Osteoblast (primary cell): ENCODE measurements around the gene CLEC16A. TPM values are rescaled to one million over a fixed set of nuclear protein-coding genes. Genes with fewer than 3 reads are reported as not detected.

Experiments used
- DNase-seq: peaks from one replicate; pipeline ENCODE4 v3.0.0; 2011; ENCODE audit warnings: low spot score, mixed read lengths; ENCODE audit not compliant: insufficient read length; ENCODE audit errors: missing footprints
- H2AFZ ChIP-seq: 2 replicates; pipeline ENCODE4 v1.6.0; 2011; ENCODE audit warnings: mild to moderate bottlenecking, low read length
- H3K27ac ChIP-seq: 2 replicates; pipeline ENCODE4 v1.5.1; 2011; ENCODE audit warnings: mild to moderate bottlenecking, low read depth, low read length, moderate library complexity
- H3K27me3 ChIP-seq: 2 replicates; pipeline ENCODE4 v1.6.0; 2012; ENCODE audit warnings: mild to moderate bottlenecking, control low read depth, inconsistent platforms, low read length, moderate library complexity; ENCODE audit not compliant: insufficient read depth
- H3K36me3 ChIP-seq: 2 replicates; pipeline ENCODE4 v1.5.1; 2011; ENCODE audit warnings: mild to moderate bottlenecking, low read length, control low read depth, moderate library complexity; ENCODE audit not compliant: insufficient read depth
- H3K4me1 ChIP-seq: 2 replicates; pipeline ENCODE4 v1.5.1; 2011; ENCODE audit warnings: mild to moderate bottlenecking, low read length, control low read depth, moderate library complexity; ENCODE audit not compliant: insufficient read depth
- H3K4me2 ChIP-seq: 2 replicates; pipeline ENCODE4 v1.6.0; 2011; ENCODE audit warnings: mild to moderate bottlenecking, low read length; ENCODE audit not compliant: insufficient read depth
- H3K4me3 ChIP-seq: fragments of 200-600 bp; sonication (generic); 3 replicates; pipeline ENCODE4 v1.5.1; 2012; ENCODE audit warnings: mild to moderate bottlenecking, low read length, inconsistent platforms; ENCODE audit not compliant: insufficient read depth
- H3K79me2 ChIP-seq: 2 replicates; pipeline ENCODE4 v1.6.0; 2012; ENCODE audit warnings: mild to moderate bottlenecking, low read length, control low read depth, inconsistent platforms; ENCODE audit not compliant: insufficient read depth
- H3K9me3 ChIP-seq: 2 replicates; pipeline ENCODE4 v1.5.1; 2011; ENCODE audit warnings: low read depth, low read length, control low read depth
- H4K20me1 ChIP-seq: 2 replicates; pipeline ENCODE4 v1.6.0; 2012; ENCODE audit warnings: mild to moderate bottlenecking, low read length, control low read depth; ENCODE audit not compliant: insufficient read depth
- total RNA-seq: library from RNA; depleted of rRNA; stranded (reverse); fragments of >200 nt; gene quantifications from 2 replicates; pipeline ENCODE4 v1.2.3, GENCODE V29; 2012
- TF ChIP-seq, protein P1 (sequence below): IDR thresholded peaks from 2 replicates; pipeline ENCODE4 v1.5.1; 2011; ENCODE audit warnings: mild to moderate bottlenecking, low read depth, low read length, moderate library complexity; ENCODE audit errors: extremely low read depth

Gene CLEC16A
- total RNA-seq, 1 donor, result 25.7 TPM

GRCh38 chr16:11058832-11059231, 114.5 kb downstream of the CLEC16A start:
- no peaks in the 10 kb centered on the region for H3K9me3 ChIP-seq
- peaks cover 28% of the 10 kb centered on the region for H3K4me1 ChIP-seq
- no peaks in the 10 kb centered on the region for H3K79me2 ChIP-seq
- no peak overlapping the region for H3K4me3 ChIP-seq
- DNase-seq, result no peak
- H3K36me3 ChIP-seq, result peaks cover 16% of the 10 kb centered on the region
- H2AFZ ChIP-seq, result no peak overlapping the region
- H3K27me3 ChIP-seq, result no peaks in the 10 kb centered on the region
- TF ChIP-seq, protein P1, sequence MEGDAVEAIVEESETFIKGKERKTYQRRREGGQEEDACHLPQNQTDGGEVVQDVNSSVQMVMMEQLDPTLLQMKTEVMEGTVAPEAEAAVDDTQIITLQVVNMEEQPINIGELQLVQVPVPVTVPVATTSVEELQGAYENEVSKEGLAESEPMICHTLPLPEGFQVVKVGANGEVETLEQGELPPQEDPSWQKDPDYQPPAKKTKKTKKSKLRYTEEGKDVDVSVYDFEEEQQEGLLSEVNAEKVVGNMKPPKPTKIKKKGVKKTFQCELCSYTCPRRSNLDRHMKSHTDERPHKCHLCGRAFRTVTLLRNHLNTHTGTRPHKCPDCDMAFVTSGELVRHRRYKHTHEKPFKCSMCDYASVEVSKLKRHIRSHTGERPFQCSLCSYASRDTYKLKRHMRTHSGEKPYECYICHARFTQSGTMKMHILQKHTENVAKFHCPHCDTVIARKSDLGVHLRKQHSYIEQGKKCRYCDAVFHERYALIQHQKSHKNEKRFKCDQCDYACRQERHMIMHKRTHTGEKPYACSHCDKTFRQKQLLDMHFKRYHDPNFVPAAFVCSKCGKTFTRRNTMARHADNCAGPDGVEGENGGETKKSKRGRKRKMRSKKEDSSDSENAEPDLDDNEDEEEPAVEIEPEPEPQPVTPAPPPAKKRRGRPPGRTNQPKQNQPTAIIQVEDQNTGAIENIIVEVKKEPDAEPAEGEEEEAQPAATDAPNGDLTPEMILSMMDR, result no peak
- H4K20me1 ChIP-seq, result no peaks in the 10 kb centered on the region
- H3K27ac ChIP-seq, result no peak overlapping the region
- H3K4me2 ChIP-seq, result no peak overlapping the region

- Histone ChIP-seq H3K27ac (no peak overlapping the region), H3K9me3 (no peaks in the 10 kb centered on the region), H2AFZ (no peak overlapping the region), H3K4me1 (peaks cover 28% of the 10 kb centered on the region), H3K36me3 (peaks cover 13% of the 10 kb centered on the region), H3K4me3 (no peak overlapping the region), H3K4me2 (no peak overlapping the region), H3K27me3 (no peaks in the 10 kb centered on the region), H4K20me1 (no peaks in the 10 kb centered on the region), H3K79me2 (no peaks in the 10 kb centered on the region)
- TF ChIP-seq, protein P1, result no peak
- DNase-seq, result no peak
Observed at GRCh38 chr16:11059588-11059987, 115.2 kb downstream of the CLEC16A start.

GRCh38 chr16:11060364-11060763, 116.0 kb downstream of the CLEC16A start:
- TF ChIP-seq, protein P1, result no peak
- no peaks in the 10 kb centered on the region for H3K27me3 ChIP-seq
- no peaks in the 10 kb centered on the region for H3K79me2 ChIP-seq
- peaks cover 14% of the 10 kb centered on the region for H3K36me3 ChIP-seq
- no peak overlapping the region for H3K27ac ChIP-seq
- no peaks in the 10 kb centered on the region for H3K9me3 ChIP-seq
- H3K4me2 ChIP-seq, result no peak overlapping the region
- H4K20me1 ChIP-seq, result no peaks in the 10 kb centered on the region
- DNase-seq, result no peak
- H3K4me1 ChIP-seq, result peaks cover 32% of the 10 kb centered on the region
- H2AFZ ChIP-seq, result no peak overlapping the region
- H3K4me3 ChIP-seq, result no peak overlapping the region

DNA sequence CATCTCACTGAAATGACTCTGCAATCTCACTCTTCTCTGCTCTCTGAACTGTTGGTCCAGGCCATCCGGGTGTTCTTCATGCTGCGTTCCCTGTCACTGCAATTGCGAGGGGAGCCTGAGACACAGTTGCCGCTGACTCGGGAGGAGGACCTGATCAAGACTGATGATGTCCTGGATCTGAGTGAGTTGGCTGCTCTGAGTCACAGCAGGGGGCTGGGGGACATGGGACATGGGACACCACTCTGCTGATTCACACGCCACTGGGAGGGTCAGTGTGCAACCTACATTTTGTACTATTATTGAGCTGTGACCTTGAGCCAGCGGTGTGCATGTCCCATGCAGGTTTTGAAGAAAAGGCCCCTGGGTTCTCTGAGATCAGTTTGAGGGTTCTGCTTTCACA, 116.5 kb downstream of the CLEC16A start:
- Histone ChIP-seq H4K20me1 (no peaks in the 10 kb centered on the region), H3K4me1 (peaks cover 28% of the 10 kb centered on the region), H3K9me3 (no peaks in the 10 kb centered on the region), H3K79me2 (no peaks in the 10 kb centered on the region), H2AFZ (no peak overlapping the region), H3K27me3 (no peaks in the 10 kb centered on the region), H3K36me3 (peaks cover 16% of the 10 kb centered on the region), H3K27ac (no peak overlapping the region), H3K4me3 (no peak overlapping the region), H3K4me2 (no peak overlapping the region)
- DNase-seq, result no peak
- TF ChIP-seq, protein P1, result no peak
